ENCODE measurements around the gene REPS2. TPM values are rescaled to one million over a fixed set of nuclear protein-coding genes. Genes with fewer than 3 reads are reported as not detected.

REPS2 gene
- total and polyA plus RNA-seq, 9 of the 15 experiments (the other 6 are each of a cell fraction or from before 2014, with no cell fraction given), result 0.01 to 0.07 (median 0.01) TPM; not detected in 3

GRCh38 chrX:17056868-17057608, 110.6 kb downstream of the REPS2 start:
- POLR2A ChIA-PET, result no interaction called here

More at GRCh38 chrX:17056868-17057608, 110.6 kb downstream of the REPS2 start:
- intact Hi-C loops (cut with micrococcal nuclease) (no loop called here), in situ Hi-C loops (cut with MboI) (no loop called here)
- TF ChIP-seq SP1 (CRISPR knock-in tag; IDR thresholded peaks at IDR 0.05), result no peak
- TF ChIP-seq PURB (CRISPR knock-in tag; IDR thresholded peaks at IDR 0.05; ENCODE audit: low read depth), result no peak
- TF ChIP-seq RB1 (IDR thresholded peaks at IDR 0.05; ENCODE audit: low read depth), result no peak
- TF ChIP-seq RNF2 (IDR thresholded peaks at IDR 0.05), result no peak
- no peak for TF ChIP-seq ARNT (IDR thresholded peaks at IDR 0.05)
- no peak for TF ChIP-seq TAF1 (IDR thresholded peaks at IDR 0.05; ENCODE audit: control insufficient read depth, extremely low read depth, insufficient read depth, low read length, severe bottlenecking)
- TF ChIP-seq ZNF644 (tag; IDR thresholded peaks at IDR 0.05; ENCODE audit: low read depth), result no peak
- TF ChIP-seq ZNF655 (CRISPR knock-in tag; IDR thresholded peaks at IDR 0.05), result no peak
- no peak for TF ChIP-seq KAT2B (IDR thresholded peaks at IDR 0.05; ENCODE audit: low read depth, low read length)
- no peak for TF ChIP-seq TCF7 (IDR thresholded peaks at IDR 0.05; ENCODE audit: borderline replicate concordance)
- no peak for TF ChIP-seq SMAD1 (IDR thresholded peaks at IDR 0.05; ENCODE audit: low read depth, low read length, partially characterized antibody)
- no peak for TF ChIP-seq ZNF445 (CRISPR knock-in tag; IDR thresholded peaks at IDR 0.05; ENCODE audit: low read depth)
- TF ChIP-seq CHAMP1 (IDR thresholded peaks at IDR 0.05), result no peak
- H3K9ac ChIP-seq (ENCODE audit: insufficient read depth in 1 of 2, low read depth in 2 of 2, low read length in 2 of 2), result no peak overlapping the region
- H3K27me3 ChIP-seq (ENCODE audit: control insufficient read depth in 2 of 2, insufficient read depth in 2 of 2, low read length in 2 of 2), result no peaks in the 10 kb centered on the region; a peak in 1 of 5 replicates
- no peak for FAIRE-seq
- no peak for ATAC-seq
- DNase-seq (ENCODE audit: extremely low read depth in 1 of 4, low spot score in 3 of 4), result no peak
- H3K9me1 ChIP-seq (ENCODE audit: control insufficient read depth, insufficient read depth, low read length), result no peaks in the 10 kb centered on the region
- H4K20me1 ChIP-seq (replicated peaks; ENCODE audit: control insufficient read depth, insufficient read depth, low read length), result no peaks in the 10 kb centered on the region
- H3K36me3 ChIP-seq (ENCODE audit: control insufficient read depth, insufficient read depth, low read length), result no peaks in the 10 kb centered on the region
- H2AFZ ChIP-seq (ENCODE audit: low read depth, low read length), result no peak overlapping the region
- no TSS peak for BruUV-seq (replicated peaks)
- H3K4me1 ChIP-seq (replicated peaks in 1 of 2; ENCODE audit: control insufficient read depth in 2 of 2, insufficient read depth in 2 of 2, low read length in 2 of 2), result no peaks in the 10 kb centered on the region
- H3K27ac ChIP-seq (ENCODE audit: extremely low read depth, low read depth, low read length), result no peak overlapping the region
- CTCF ChIA-PET (ENCODE audit: low intra/inter-chr PET ratio), result interaction anchor here (0.6 kb wide), 1 partner anchor 118 kb away, joined by 4 read pairs; no protein-coding TSS in a partner anchor
- H3K4me2 ChIP-seq (ENCODE audit: insufficient read depth, low read length), result no peak overlapping the region
- no peaks in the 10 kb centered on the region for H3K79me2 ChIP-seq (ENCODE audit: control insufficient read depth, insufficient read depth, low read length)
- H3K4me3 ChIP-seq, result no peak overlapping the region
- 0% methylated on average over 2 of the region's 2 CpGs for WGBS (ENCODE audit: insufficient coverage, low coverage, missing lambda C conversion rate)
- no peaks in the 10 kb centered on the region for H3K9me3 ChIP-seq (replicated peaks; ENCODE audit: control insufficient read depth, insufficient read depth, low read depth, low read length)
